GM19395 (cell line): ENCODE results near the gene MAP4K5.
A peak's percentile ranks its signal among the peaks of the same experiment; 100 is the strongest.
"Not testable (repeated sequence)": the region's sequence is repeated elsewhere in the genome, so short reads cannot be mapped to it uniquely, and the experiment has no call there.

Source experiments
- ATAC-seq: cut with Tn5 transposase; IDR thresholded peaks from one replicate; pipeline ENCODE4 v1.9.1; 2021; ENCODE audit warnings: mild to moderate bottlenecking, moderate library complexity; ENCODE audit not compliant: unreplicated experiment

The MAP4K5 gene

GRCh38 chr14:50533241-50533705 lies 904 bp upstream of the MAP4K5 start:
- peak; percentile 33 for ATAC-seq

DNA sequence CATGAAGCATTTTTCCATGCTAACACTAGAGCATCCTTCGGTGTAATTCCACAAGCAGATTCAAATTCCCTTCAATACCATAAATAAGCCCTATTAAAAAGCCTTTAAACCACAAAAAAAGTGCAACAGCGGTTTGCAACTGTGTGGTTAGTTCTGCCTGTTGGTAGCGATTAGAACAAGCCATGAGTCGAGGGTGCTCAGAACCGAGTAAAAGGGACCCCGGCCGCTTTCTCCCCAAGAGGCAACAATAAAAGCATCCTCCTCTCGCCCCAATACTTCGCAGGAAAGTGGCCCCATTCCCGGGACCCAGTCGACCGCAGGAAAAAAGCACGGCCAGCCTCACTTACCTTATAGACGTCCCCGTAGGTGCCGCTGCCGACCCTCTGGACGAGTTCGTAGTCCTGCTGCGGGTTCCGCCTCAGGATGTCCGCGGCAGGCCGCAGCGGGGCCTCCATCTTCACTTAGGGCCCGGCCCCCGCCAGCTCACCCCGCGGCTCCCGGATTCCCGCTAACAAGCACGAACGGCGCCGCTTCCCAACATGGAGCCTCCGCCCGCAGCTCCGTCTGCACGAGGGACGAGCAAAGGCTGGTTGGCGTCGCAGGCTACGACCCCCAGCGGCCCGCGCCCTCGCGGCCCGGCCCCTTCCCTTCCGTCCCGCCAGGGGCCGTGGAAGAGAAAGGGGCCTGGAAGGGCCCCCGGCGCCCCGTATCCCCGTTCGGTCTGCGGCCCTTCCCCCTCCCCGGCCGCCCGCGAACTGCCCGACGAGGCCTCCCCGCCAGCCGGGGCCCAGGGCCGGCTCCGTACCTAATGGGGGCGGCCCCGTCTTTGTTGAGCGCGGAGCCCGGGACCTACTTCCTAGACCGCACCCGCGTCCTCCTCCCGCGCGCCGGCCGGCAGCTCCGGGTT lies 521 bp downstream of the MAP4K5 start:
- ATAC-seq = peak; percentile 27

- no peak for ATAC-seq
Measured at GRCh38 chr14:50530794-50531365, 1.5 kb downstream of the MAP4K5 start.

DNA sequence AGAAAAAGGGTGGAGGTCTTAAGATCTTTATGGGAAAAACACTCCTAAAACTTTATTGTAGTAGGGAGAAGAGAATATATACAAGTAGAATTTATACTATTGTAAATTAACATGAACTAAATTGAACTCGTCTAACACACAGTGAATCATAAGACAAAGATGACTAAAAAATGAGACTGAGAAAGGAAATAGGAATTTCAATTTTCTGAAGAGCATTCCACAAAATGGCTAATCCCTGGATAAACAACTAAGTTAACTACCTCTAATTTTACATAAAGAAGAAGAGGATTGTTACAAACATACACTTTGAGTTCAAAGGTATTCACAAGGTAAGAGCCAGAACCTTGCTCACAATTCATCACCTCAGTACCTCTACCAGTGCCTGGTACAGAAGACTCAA lies 2.0 kb downstream of the MAP4K5 start:
- no peak for ATAC-seq

- ATAC-seq = no peak
Measured at GRCh38 chr14:50529288-50530179, 2.8 kb downstream of the MAP4K5 start.

DNA sequence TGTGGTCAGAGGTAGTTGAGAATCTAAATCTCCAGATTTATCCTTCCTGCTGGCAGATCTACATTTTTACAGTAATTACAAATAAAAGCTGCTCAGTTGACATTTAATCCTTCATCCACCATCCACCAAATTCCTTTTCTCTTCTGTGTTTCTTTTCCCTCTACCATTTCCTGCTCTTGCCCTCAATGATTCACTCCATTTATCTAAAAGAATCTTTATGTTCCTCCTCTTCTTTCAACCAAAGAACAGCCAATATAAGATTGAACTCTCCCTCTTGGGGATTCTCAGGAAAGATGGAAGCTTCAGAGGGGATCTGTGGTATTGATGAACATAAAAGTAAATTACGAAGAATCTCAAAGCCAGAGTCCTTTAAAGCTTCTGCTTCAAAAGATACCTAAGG lies 4.4 kb downstream of the MAP4K5 start:
- ATAC-seq = no peak

- no peak for ATAC-seq
Measured at GRCh38 chr14:50524731-50525515, 7.4 kb downstream of the MAP4K5 start.

GRCh38 chr14:50524060-50524459 lies 8.3 kb downstream of the MAP4K5 start:
- ATAC-seq = peak; percentile 38

- no peak for ATAC-seq
Measured at GRCh38 chr14:50523271-50524041, 8.9 kb downstream of the MAP4K5 start.

- peak; percentile 73 for ATAC-seq
Measured at GRCh38 chr14:50521912-50522341, 10.4 kb downstream of the MAP4K5 start.

DNA sequence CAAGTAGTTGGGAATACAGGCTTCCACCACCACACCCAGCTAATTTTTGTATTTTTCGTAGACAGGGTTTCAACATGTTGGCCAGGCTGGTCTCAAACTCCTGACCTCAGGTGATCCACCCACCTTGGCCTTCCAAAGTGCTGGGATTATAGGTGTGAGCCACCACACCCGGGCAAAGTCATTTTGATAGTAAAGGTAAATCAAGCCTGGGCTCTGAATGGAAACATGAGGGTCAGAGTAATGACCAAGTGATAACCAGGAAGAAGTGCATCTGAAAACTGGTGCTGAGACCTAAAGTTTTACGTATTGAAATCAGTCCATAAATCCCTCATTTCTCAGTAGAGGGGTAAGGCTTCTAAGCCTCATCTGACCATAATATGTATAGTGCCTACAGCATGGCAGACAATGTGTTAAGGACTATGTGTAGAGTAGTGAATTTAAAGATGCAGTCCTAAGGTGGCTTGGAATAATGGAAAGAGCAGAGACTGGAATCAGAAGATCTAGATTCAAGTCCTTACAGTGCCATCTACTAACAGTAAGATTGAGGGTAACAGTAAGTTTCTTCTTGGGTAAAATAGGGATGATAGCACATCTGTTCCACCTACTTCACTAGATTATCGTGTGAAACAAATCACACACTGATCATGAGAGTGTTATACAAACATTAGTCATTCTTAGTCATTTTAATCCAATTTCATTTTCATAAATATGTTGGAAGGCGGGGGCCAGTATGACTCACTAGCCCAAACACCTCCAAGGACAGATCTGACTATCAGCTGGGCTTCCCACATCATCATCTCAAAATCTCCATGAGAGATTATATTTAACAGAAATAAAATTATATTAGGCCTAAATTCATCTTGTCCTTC lies 11.2 kb downstream of the MAP4K5 start:
- ATAC-seq = peak; percentile 73

DNA sequence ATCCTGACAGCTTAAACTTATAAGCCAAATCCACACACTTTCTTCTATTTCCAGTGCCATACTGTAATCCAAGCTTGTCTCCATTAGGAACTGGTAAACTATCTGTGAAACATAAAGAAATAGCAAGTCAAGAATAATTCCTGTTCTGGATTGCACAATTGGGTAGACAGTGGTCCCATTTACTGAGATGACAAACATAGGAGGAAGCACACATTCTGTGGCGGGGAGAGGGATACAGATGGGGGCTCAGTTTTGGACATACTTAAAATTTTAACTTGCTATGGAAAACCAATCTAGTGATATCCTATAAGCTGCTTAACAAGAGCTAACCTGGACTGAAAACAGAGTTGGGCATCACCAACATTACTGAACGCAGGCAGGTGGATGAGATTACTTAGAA lies 16.3 kb downstream of the MAP4K5 start:
- no peak for ATAC-seq

DNA sequence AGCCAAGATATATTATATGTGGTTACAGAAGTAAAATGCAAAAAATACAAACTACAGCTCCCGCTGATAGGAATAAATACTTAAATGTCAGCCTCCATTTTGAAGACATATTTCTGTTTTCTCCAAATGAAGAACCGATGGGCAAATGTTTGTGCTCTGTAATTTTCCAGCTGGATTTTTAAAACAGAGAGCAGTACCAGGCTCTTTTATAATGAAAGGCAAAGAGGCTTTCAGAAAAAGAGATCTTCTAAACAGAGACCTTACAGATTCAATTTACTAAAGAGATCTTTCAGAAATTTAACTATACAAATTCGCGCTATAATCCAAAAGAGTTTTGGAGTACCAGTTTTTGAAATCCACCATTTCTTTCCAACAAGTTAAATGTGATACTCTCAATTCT lies 19.9 kb downstream of the MAP4K5 start:
- no peak for ATAC-seq

GRCh38 chr14:50510157-50510556 lies 22.2 kb downstream of the MAP4K5 start:
- ATAC-seq = no peak

DNA sequence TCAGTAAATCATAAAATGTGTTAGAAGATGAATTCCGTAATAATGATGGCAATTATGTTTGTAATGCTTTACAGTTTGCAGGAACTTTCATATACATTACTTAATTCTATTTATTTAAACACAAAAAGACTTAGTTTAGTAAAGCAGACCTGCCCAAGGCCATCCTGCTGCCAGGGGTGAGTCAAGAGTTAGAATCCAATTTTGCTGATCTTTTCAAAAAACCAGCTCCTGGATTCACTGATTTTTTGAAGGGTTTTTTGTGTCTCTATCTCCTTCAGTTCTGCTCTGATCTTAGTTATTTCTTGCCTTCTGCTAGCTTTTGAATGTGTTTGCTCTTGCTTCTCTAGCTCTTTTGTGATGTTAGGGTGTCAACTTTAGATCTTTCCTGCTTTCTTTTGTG lies 25.3 kb downstream of the MAP4K5 start:
- ATAC-seq = not testable (repeated sequence)

DNA sequence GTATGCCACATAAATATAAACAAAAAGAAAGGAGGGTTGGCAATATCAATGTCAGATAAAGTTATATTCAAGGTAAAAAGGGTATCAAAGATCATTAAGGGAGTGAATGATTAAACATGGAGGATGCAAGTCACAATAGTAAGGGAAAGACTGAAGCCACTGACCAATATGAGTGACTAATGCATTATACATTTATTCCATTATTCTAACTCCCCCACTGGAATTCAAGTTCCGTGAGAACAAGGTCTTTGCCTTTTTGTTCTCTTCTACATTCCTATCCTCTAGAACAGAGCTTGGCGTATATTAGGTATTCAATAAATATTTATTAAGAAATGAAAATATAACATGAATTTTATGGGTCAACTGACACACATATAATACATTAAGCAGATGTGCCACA lies 30.7 kb downstream of the MAP4K5 start:
- no peak for ATAC-seq

DNA sequence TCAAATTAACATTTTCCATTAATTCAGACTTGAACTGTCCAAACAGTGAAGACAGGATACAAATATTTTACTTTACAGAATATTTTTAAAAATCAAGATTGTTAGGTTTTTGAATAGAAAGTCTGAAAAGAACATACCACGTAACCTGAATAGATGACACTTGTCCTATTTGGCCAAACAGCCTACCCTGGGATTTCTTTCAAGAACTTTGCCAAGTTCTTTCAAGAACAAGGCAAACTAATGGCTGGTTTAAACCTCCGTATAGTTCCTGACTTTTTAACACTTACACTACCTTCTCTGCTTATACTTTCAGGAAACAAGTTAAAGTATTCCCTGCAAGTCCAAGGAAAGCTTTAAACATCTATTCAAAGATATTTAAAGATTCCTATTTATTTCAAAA lies 35.0 kb downstream of the MAP4K5 start:
- no peak for ATAC-seq

GRCh38 chr14:50489851-50490250 lies 42.5 kb downstream of the MAP4K5 start:
- ATAC-seq = no peak

DNA sequence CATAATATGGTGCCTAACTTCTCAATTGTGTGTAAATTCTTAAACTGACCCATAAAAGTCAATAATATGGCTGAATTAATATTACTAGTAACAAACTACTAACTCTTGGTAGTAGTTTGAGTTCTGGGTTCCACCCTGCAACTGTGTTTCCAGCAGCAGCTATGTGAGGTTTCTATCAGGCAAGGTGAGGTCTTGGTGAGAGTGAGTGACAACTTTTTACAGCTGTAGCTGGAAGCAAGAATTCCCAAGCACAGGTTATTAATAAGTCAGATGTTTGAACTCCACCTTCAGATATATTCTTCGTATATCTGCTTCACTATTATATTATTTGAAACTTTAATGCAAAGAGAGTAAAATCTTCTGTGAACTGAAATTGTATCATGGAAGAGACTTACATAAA lies 43.8 kb downstream of the MAP4K5 start:
- ATAC-seq = no peak
